ENCODE measurements around the gene TMEM178A. TPM values are rescaled to one million over a fixed set of nuclear protein-coding genes. Genes with fewer than 3 reads are reported as not detected.

The TMEM178A gene
- total and polyA plus RNA-seq, 12 donors: 0.58 to 6.2 (median 2.5) TPM

DNA sequence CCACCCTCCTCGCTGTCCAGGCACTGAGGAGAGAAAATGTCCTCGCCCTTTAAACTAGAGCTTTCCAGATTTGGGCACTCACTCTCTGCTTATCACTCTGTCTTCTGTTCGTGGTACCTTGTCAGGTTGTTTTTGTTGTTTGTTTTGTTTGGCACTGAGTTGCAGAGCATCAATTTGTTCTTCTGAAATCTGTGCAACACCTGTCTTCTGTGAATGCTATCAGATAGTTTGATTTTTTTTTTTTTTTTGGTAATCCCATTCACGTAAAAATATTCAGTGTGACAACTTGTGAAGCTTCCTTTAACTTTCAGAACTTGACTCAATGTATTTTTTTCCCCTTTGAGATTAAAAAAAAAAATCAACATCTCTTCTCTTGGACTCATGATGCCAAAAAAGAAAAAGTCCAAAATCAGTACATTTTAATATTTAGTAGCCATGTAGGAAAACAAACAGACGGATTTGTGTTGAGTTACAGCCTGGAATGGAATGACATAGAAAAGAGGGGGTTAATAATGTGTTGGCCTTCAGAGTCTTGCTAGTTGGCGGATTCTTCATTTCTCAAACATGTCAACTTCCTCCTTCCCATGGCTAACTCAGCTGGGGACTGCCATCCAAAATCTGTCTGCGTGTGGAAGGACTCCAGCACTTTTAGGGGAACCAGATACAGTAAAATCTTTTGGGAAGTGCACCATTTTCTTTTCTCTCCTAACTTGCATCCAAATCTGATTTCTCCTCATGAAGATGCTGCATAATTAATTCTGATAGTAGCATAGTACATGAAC lies 1.6 kb downstream of the TMEM178A start:
- 48 to 49% methylated on average over 7 of the region's 7 CpGs for WGBS, 2 donors
- no peaks in the 10 kb centered on the region for H3K9me3 ChIP-seq
- ATAC-seq (no peak), DNase-seq (no peak)
- peaks cover 0 to 60% (median 0%) of the 10 kb centered on the region in 7 donors for H3K27me3 ChIP-seq
- peak overlapping the region; percentile 40 to 86 (median 70) for H3K4me3 ChIP-seq
- H3K27ac ChIP-seq: peak overlapping the region in 1 of 10 donors; percentile 59
- H3K36me3 ChIP-seq: no peaks in the 10 kb centered on the region
- peaks cover 0 to 19% (median 11%) of the 10 kb centered on the region in 9 donors for H3K4me1 ChIP-seq
- no peak for TF ChIP-seq CTCF (IDR thresholded peaks at IDR 0.05)
- intact Hi-C loops (cut with DNase I): loop anchor here in 1 of 10 donors (2.0 kb wide), 1 partner anchor 58 kb away; no protein-coding TSS in a partner anchor

GRCh38 chr2:39667886-39668276 lies 2.2 kb downstream of the TMEM178A start:
- DNase-seq: no peak
- no peak for ATAC-seq
- intact Hi-C loops (cut with DNase I): loop anchor here in 1 of 10 donors (2.0 kb wide), 1 partner anchor 59 kb away; no protein-coding TSS in a partner anchor
- Histone ChIP-seq H3K27ac (no peak overlapping the region), H3K9me3 (no peaks in the 10 kb centered on the region), H3K4me1 (peaks cover 0 to 19% (median 11%) of the 10 kb centered on the region in 9 donors), H3K27me3 (peaks cover 0 to 60% (median 0%) of the 10 kb centered on the region in 7 donors), H3K36me3 (no peaks in the 10 kb centered on the region), H3K4me3 (peak overlapping the region in 1 of 10 donors; percentile 66)
- no peak for TF ChIP-seq CTCF (IDR thresholded peaks at IDR 0.05)

DNA sequence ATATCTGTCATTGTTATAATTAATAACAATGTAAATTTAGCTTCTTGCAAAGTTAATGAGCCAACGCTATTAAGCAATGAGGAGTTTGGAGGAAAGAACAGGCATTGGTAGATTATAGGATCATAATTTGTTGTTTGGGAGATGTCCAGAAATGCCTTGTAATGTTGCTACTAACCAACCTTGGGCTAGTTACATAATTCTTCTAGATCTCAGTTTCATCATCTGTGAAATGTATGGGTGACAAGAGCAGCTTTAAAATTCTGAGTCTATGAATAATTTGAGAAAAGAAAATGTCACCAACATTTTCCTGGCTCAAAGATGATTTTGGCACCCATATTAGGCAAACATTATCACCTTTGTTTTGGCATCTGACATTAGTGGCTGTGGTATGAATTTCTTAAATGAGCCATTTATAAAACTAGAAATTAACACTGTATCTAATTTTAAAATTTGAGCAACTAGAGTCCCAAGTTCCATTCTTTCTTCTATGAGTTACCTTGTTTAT lies 2.9 kb downstream of the TMEM178A start:
- Histone ChIP-seq H3K4me1 (peaks cover 0 to 19% (median 11%) of the 10 kb centered on the region in 9 donors), H3K27ac (no peak overlapping the region), H3K4me3 (no peak overlapping the region), H3K9me3 (no peaks in the 10 kb centered on the region), H3K36me3 (no peaks in the 10 kb centered on the region), H3K27me3 (peaks cover 0 to 56% (median 0%) of the 10 kb centered on the region in 7 donors)
- WGBS, 2 donors: 97 to 99% methylated on average over 1 of the region's 1 CpG
- no peak for ATAC-seq
- DNase-seq: no peak
- intact Hi-C loops (cut with DNase I): no loop called here
- TF ChIP-seq CTCF (IDR thresholded peaks at IDR 0.05): no peak

GRCh38 chr2:39671604-39672003 lies 5.9 kb downstream of the TMEM178A start:
- WGBS, 2 donors: 63% methylated on average over 4 of the region's 4 CpGs
- H3K27me3 ChIP-seq: peaks cover 0 to 26% (median 0%) of the 10 kb centered on the region in 7 donors
- H3K9me3 ChIP-seq: no peaks in the 10 kb centered on the region
- intact Hi-C loops (cut with DNase I): no loop called here
- no peak overlapping the region for H3K4me3 ChIP-seq
- no peak overlapping the region for H3K27ac ChIP-seq
- no peaks in the 10 kb centered on the region for H3K36me3 ChIP-seq
- TF ChIP-seq CTCF (IDR thresholded peaks at IDR 0.05): no peak
- no peak for ATAC-seq
- H3K4me1 ChIP-seq: peaks cover 0 to 16% (median 9%) of the 10 kb centered on the region in 9 donors
- no peak for DNase-seq
